ENCODE data around the gene OTUB2.

DNA sequence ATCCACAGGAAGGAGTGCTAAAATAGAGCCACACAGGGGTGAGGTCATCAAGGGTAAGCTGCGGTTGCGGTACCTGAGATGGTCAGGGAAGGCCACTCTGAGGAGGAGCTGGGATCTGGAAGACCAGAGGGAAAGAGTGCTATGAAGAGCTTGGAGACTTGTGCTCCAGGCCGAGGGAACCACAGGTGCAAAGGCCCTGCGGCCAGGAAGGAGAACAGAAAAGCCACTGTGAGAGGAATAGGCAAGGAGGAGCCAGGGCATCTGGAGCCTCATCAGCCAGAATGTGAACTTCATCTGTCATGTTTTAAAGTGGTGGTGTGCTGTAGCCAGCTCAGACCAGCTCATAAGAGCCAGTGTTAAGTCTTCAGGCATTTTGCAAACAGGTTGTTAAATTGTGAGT, 34.5 kb upstream of the OTUB2 start:
- TF ChIP-seq, protein P1, sequence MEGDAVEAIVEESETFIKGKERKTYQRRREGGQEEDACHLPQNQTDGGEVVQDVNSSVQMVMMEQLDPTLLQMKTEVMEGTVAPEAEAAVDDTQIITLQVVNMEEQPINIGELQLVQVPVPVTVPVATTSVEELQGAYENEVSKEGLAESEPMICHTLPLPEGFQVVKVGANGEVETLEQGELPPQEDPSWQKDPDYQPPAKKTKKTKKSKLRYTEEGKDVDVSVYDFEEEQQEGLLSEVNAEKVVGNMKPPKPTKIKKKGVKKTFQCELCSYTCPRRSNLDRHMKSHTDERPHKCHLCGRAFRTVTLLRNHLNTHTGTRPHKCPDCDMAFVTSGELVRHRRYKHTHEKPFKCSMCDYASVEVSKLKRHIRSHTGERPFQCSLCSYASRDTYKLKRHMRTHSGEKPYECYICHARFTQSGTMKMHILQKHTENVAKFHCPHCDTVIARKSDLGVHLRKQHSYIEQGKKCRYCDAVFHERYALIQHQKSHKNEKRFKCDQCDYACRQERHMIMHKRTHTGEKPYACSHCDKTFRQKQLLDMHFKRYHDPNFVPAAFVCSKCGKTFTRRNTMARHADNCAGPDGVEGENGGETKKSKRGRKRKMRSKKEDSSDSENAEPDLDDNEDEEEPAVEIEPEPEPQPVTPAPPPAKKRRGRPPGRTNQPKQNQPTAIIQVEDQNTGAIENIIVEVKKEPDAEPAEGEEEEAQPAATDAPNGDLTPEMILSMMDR (IDR thresholded peaks at IDR 0.05): no peak
- TF ChIP-seq EP300 (IDR thresholded peaks at IDR 0.05): no peak
